SK-N-MC (cell line): ENCODE measurements around the gene PRDM5.

ENCODE experiments used
- DNase-seq: peaks from one replicate; pipeline ENCODE4 v3.0.0-alpha.2; 2011; ENCODE audit warnings: low read depth, low spot score
- H3K27ac ChIP-seq: fragments of 200-600 bp; sonication (generic); 2 replicates; pipeline ENCODE4 v1.5.1; 2016; ENCODE audit warnings: mixed run types
- H3K36me3 ChIP-seq: fragments of 200-600 bp; sonication (generic); 2 replicates; pipeline ENCODE4 v1.6.1; 2017; ENCODE audit warnings: antibody characterized with exemption, low read length, mixed read lengths; ENCODE audit not compliant: insufficient read depth
- H3K4me3 ChIP-seq: fragments of 200-600 bp; sonication (generic); 2 replicates; pipeline ENCODE4 v1.5.1; 2016
- H3K9ac ChIP-seq: fragments of 200-600 bp; sonication (generic); 2 replicates; pipeline ENCODE4 v1.8.0; 2017; ENCODE audit warnings: mixed run types, mixed read lengths; ENCODE audit not compliant: insufficient read length
- H3K9me3 ChIP-seq: fragments of 200-600 bp; sonication (generic); 2 replicates; pipeline ENCODE4 v1.6.1; 2017; ENCODE audit warnings: low read depth, mild to moderate bottlenecking, antibody characterized with exemption, low read length, moderate library complexity, mixed read lengths
- EZH2 ChIP-seq: fragments of 200-600 bp; sonication (generic); IDR thresholded peaks from one replicate; pipeline ENCODE4 v1.6.1; 2017; ENCODE audit warnings: antibody characterized with exemption
- FOXP2 ChIP-seq: optimal IDR thresholded peaks from 2 replicates; pipeline ENCODE3; 2011; ENCODE audit warnings: mild to moderate bottlenecking, moderate library complexity; ENCODE audit not compliant: insufficient read depth; ENCODE audit errors: extremely low read length, control extremely low read depth
- POLR2AphosphoS5 ChIP-seq: IDR thresholded peaks from 2 replicates; pipeline ENCODE4 v1.6.1; 2012; ENCODE audit warnings: mild to moderate bottlenecking, low read depth, low read length, borderline replicate concordance

PRDM5 gene

GRCh38 chr4:120857312-120857711, 65.2 kb downstream of the PRDM5 start:
- Histone ChIP-seq H3K4me3 (no peak overlapping the region), H3K9me3 (no peaks in the 10 kb centered on the region), H3K9ac (no peak overlapping the region), H3K27ac (no peak overlapping the region), H3K36me3 (no peaks in the 10 kb centered on the region)
- no peak for DNase-seq
- no peak for TF ChIP-seq POLR2AphosphoS5
- TF ChIP-seq EZH2: no peak
- no peak for TF ChIP-seq FOXP2

- H3K9ac ChIP-seq: no peak overlapping the region
- no peak overlapping the region for H3K4me3 ChIP-seq
- DNase-seq: no peak
- H3K36me3 ChIP-seq: no peaks in the 10 kb centered on the region
- TF ChIP-seq FOXP2: no peak
- TF ChIP-seq POLR2AphosphoS5: no peak
- no peak for TF ChIP-seq EZH2
- H3K9me3 ChIP-seq: no peaks in the 10 kb centered on the region
- no peak overlapping the region for H3K27ac ChIP-seq
These were observed 66.2 kb downstream of the PRDM5 start for GRCh38 chr4:120856294-120856693.

- no peak overlapping the region for H3K9ac ChIP-seq
- TF ChIP-seq FOXP2 (no peak), POLR2AphosphoS5 (no peak), EZH2 (no peak)
- no peaks in the 10 kb centered on the region for H3K36me3 ChIP-seq
- H3K9me3 ChIP-seq: no peaks in the 10 kb centered on the region
- no peak overlapping the region for H3K4me3 ChIP-seq
- no peak overlapping the region for H3K27ac ChIP-seq
- no peak for DNase-seq
These were observed 67.1 kb downstream of the PRDM5 start for GRCh38 chr4:120855307-120856001.

GRCh38 chr4:120853161-120853935, 69.2 kb downstream of the PRDM5 start:
- H3K27ac ChIP-seq: no peak overlapping the region
- H3K9ac ChIP-seq: no peak overlapping the region
- H3K36me3 ChIP-seq: no peaks in the 10 kb centered on the region
- TF ChIP-seq EZH2 (no peak), POLR2AphosphoS5 (no peak), FOXP2 (no peak)
- no peak for DNase-seq
- H3K4me3 ChIP-seq: no peak overlapping the region
- no peaks in the 10 kb centered on the region for H3K9me3 ChIP-seq

- H3K4me3 ChIP-seq: no peak overlapping the region
- no peaks in the 10 kb centered on the region for H3K9me3 ChIP-seq
- DNase-seq: no peak
- no peaks in the 10 kb centered on the region for H3K36me3 ChIP-seq
- H3K9ac ChIP-seq: no peak overlapping the region
- TF ChIP-seq POLR2AphosphoS5: no peak
- no peak for TF ChIP-seq FOXP2
- no peak for TF ChIP-seq EZH2
- no peak overlapping the region for H3K27ac ChIP-seq
These were observed 72.4 kb downstream of the PRDM5 start for GRCh38 chr4:120850018-120850599.

GRCh38 chr4:120847019-120847582, 75.4 kb downstream of the PRDM5 start:
- no peaks in the 10 kb centered on the region for H3K36me3 ChIP-seq
- no peak for DNase-seq
- no peaks in the 10 kb centered on the region for H3K9me3 ChIP-seq
- H3K27ac ChIP-seq: no peak overlapping the region
- TF ChIP-seq FOXP2 (no peak), POLR2AphosphoS5 (no peak), EZH2 (no peak)
- H3K9ac ChIP-seq: no peak overlapping the region
- H3K4me3 ChIP-seq: no peak overlapping the region

GRCh38 chr4:120844528-120844921, 78.0 kb downstream of the PRDM5 start:
- Histone ChIP-seq H3K36me3 (no peaks in the 10 kb centered on the region), H3K4me3 (no peak overlapping the region), H3K9me3 (no peaks in the 10 kb centered on the region), H3K9ac (no peak overlapping the region), H3K27ac (no peak overlapping the region)
- no peak for DNase-seq
- TF ChIP-seq POLR2AphosphoS5 (no peak), FOXP2 (no peak), EZH2 (no peak)

GRCh38 chr4:120843849-120844527, 78.5 kb downstream of the PRDM5 start:
- no peak overlapping the region for H3K4me3 ChIP-seq
- no peak for DNase-seq
- no peak for TF ChIP-seq EZH2
- TF ChIP-seq FOXP2: no peak
- TF ChIP-seq POLR2AphosphoS5: no peak

More at GRCh38 chr4:120843849-120844527, 78.5 kb downstream of the PRDM5 start:
- no peak overlapping the region for H3K9ac ChIP-seq
- no peak overlapping the region for H3K27ac ChIP-seq
- H3K9me3 ChIP-seq: no peaks in the 10 kb centered on the region
- H3K36me3 ChIP-seq: no peaks in the 10 kb centered on the region
